Measurements from ENCODE around the gene CLCN5.
"Not testable (repeated sequence)": the region's sequence is repeated elsewhere in the genome, so short reads cannot be mapped to it uniquely, and the experiment has no call there.

Gene CLCN5

DNA sequence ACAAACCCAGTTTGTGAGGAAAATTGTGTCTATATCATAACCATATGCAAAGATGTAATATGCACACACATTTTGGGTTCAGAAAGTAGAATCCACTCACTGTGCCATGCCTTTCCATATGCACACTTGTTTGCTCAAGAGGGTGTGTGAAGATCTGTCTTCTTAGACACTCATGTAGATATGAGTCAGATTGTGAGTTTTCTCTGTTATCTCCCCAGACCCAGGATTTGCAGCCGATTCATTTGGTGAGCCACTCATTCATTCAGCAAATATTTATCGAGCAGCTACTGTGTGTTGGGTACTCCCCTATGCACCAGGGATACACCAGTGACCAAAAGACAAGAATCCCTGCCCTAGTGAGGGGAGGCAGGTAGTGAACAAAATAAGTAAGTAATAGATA is 81.5 kb downstream of the CLCN5 start:
- no peak overlapping the region for H3K4me3 ChIP-seq (ENCODE audit: low read depth, low read length)
- TF ChIP-seq RBAK (tag by site-specific recombination; IDR thresholded peaks at IDR 0.05) (no peak), ZNF354C (tag by site-specific recombination; IDR thresholded peaks at IDR 0.05; ENCODE audit: borderline replicate concordance, low read depth) (no peak), ZNF302 (tag by site-specific recombination; IDR thresholded peaks at IDR 0.05; ENCODE audit: low read depth) (no peak), ZNF785 (tag by site-specific recombination; IDR thresholded peaks at IDR 0.05) (no peak)
- TF ChIP-seq, protein P1, sequence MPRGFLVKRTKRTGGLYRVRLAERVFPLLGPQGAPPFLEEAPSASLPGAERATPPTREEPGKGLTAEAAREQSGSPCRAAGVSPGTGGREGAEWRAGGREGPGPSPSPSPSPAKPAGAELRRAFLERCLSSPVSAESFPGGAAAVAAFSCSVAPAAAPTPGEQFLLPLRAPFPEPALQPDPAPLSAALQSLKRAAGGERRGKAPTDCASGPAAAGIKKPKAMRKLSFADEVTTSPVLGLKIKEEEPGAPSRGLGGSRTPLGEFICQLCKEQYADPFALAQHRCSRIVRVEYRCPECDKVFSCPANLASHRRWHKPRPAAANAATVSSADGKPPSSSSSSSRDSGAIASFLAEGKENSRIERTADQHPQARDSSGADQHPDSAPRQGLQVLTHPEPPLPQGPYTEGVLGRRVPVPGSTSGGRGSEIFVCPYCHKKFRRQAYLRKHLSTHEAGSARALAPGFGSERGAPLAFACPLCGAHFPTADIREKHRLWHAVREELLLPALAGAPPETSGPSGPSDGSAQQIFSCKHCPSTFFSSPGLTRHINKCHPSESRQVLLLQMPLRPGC (tag by site-specific recombination; IDR thresholded peaks at IDR 0.05): no peak
- TF ChIP-seq, protein P2, sequence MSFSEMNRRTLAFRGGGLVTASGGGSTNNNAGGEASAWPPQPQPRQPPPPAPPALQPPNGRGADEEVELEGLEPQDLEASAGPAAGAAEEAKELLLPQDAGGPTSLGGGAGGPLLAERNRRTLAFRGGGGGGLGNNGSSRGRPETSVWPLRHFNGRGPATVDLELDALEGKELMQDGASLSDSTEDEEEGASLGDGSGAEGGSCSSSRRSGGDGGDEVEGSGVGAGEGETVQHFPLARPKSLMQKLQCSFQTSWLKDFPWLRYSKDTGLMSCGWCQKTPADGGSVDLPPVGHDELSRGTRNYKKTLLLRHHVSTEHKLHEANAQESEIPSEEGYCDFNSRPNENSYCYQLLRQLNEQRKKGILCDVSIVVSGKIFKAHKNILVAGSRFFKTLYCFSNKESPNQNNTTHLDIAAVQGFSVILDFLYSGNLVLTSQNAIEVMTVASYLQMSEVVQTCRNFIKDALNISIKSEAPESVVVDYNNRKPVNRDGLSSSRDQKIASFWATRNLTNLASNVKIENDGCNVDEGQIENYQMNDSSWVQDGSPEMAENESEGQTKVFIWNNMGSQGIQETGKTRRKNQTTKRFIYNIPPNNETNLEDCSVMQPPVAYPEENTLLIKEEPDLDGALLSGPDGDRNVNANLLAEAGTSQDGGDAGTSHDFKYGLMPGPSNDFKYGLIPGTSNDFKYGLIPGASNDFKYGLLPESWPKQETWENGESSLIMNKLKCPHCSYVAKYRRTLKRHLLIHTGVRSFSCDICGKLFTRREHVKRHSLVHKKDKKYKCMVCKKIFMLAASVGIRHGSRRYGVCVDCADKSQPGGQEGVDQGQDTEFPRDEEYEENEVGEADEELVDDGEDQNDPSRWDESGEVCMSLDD (tag by site-specific recombination; IDR thresholded peaks at IDR 0.05): no peak
- ChIA-PET POLR2A (no interaction called here), CTCF (no interaction called here)
- H3K27ac ChIP-seq (ENCODE audit: extremely low read depth, low read depth, low read length): no peak overlapping the region
- H3K36me3 ChIP-seq (ENCODE audit: control insufficient read depth in 2 of 2, insufficient read depth in 1 of 2, low read length in 2 of 2): no peaks in the 10 kb centered on the region
- H3K9me3 ChIP-seq (ENCODE audit: control insufficient read depth, insufficient read depth, low read depth, low read length): no peaks in the 10 kb centered on the region
- H3K4me1 ChIP-seq (ENCODE audit: control insufficient read depth, insufficient read depth, low read length): no peaks in the 10 kb centered on the region

- POLR2A ChIA-PET; H3K4me3 ChIP-seq (ENCODE audit: low read depth, low read length); H3K9me3 ChIP-seq (ENCODE audit: control insufficient read depth, insufficient read depth, low read depth, low read length); H3K27ac ChIP-seq (ENCODE audit: extremely low read depth, low read depth, low read length); CTCF ChIA-PET; H3K36me3 ChIP-seq (ENCODE audit: control insufficient read depth in 2 of 2, insufficient read depth in 1 of 2, low read length in 2 of 2); H3K4me1 ChIP-seq (ENCODE audit: control insufficient read depth, insufficient read depth, low read length): not testable (repeated sequence)
- 0 out of 2 replicates have a peak, but pooled peaks have one; percentile 34 for TF ChIP-seq PRDM1 (tag by site-specific recombination; IDR thresholded peaks at IDR 0.05)
Observed at GRCh38 chrX:50025591-50025990, 103.2 kb downstream of the CLCN5 start.

GRCh38 chrX:50035126-50035525 is 112.7 kb downstream of the CLCN5 start:
- Histone ChIP-seq H3K9me3 (ENCODE audit: control insufficient read depth, insufficient read depth, low read depth, low read length) (no peaks in the 10 kb centered on the region), H3K27ac (ENCODE audit: extremely low read depth, low read depth, low read length) (no peak overlapping the region), H3K36me3 (ENCODE audit: control insufficient read depth in 2 of 2, insufficient read depth in 1 of 2, low read length in 2 of 2) (no peaks in the 10 kb centered on the region), H3K4me1 (ENCODE audit: control insufficient read depth, insufficient read depth, low read length) (no peaks in the 10 kb centered on the region), H3K4me3 (ENCODE audit: low read depth, low read length) (no peak overlapping the region)
- CTCF ChIA-PET: no interaction called here
- TF ChIP-seq, protein P3, sequence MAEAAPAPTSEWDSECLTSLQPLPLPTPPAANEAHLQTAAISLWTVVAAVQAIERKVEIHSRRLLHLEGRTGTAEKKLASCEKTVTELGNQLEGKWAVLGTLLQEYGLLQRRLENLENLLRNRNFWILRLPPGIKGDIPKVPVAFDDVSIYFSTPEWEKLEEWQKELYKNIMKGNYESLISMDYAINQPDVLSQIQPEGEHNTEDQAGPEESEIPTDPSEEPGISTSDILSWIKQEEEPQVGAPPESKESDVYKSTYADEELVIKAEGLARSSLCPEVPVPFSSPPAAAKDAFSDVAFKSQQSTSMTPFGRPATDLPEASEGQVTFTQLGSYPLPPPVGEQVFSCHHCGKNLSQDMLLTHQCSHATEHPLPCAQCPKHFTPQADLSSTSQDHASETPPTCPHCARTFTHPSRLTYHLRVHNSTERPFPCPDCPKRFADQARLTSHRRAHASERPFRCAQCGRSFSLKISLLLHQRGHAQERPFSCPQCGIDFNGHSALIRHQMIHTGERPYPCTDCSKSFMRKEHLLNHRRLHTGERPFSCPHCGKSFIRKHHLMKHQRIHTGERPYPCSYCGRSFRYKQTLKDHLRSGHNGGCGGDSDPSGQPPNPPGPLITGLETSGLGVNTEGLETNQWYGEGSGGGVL (tag by site-specific recombination; IDR thresholded peaks at IDR 0.05): no peak
- TF ChIP-seq, protein P4, sequence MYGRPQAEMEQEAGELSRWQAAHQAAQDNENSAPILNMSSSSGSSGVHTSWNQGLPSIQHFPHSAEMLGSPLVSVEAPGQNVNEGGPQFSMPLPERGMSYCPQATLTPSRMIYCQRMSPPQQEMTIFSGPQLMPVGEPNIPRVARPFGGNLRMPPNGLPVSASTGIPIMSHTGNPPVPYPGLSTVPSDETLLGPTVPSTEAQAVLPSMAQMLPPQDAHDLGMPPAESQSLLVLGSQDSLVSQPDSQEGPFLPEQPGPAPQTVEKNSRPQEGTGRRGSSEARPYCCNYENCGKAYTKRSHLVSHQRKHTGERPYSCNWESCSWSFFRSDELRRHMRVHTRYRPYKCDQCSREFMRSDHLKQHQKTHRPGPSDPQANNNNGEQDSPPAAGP (tag by site-specific recombination; IDR thresholded peaks at IDR 0.05): no peak
- TF ChIP-seq ZNF391 (tag by site-specific recombination; IDR thresholded peaks at IDR 0.05; ENCODE audit: borderline replicate concordance, low read depth) (no peak), ZNF416 (tag by site-specific recombination; IDR thresholded peaks at IDR 0.05) (no peak), ZNF530 (tag by site-specific recombination; IDR thresholded peaks at IDR 0.05; ENCODE audit: low read depth) (no peak), ZNF544 (tag by site-specific recombination; IDR thresholded peaks at IDR 0.05) (no peak), ZNF555 (tag by site-specific recombination; conservative IDR thresholded peaks at IDR 0.05) (no peak), ZNF629 (tag by site-specific recombination; IDR thresholded peaks at IDR 0.05) (no peak), ZNF585B (tag by site-specific recombination; IDR thresholded peaks at IDR 0.05) (no peak), KLF7 (tag by site-specific recombination; IDR thresholded peaks at IDR 0.05; ENCODE audit: borderline replicate concordance) (no peak)
- TF ChIP-seq, protein P5, sequence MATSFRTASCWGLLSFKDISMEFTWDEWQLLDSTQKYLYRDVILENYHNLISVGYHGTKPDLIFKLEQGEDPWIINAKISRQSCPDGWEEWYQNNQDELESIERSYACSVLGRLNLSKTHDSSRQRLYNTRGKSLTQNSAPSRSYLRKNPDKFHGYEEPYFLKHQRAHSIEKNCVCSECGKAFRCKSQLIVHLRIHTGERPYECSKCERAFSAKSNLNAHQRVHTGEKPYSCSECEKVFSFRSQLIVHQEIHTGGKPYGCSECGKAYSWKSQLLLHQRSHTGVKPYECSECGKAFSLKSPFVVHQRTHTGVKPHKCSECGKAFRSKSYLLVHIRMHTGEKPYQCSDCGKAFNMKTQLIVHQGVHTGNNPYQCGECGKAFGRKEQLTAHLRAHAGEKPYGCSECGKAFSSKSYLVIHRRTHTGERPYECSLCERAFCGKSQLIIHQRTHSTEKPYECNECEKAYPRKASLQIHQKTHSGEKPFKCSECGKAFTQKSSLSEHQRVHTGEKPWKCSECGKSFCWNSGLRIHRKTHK (tag by site-specific recombination; IDR thresholded peaks at IDR 0.05): no peak
- POLR2A ChIA-PET: no interaction called here
